ENCODE data around the gene ETS2. TPM values are rescaled to one million over a fixed set of nuclear protein-coding genes. Genes with fewer than 3 reads are reported as not detected.

The ETS2 gene
- total RNA-seq, 2 donors from 2014 or later = 98.4 to 102 TPM

- no peak for DNase-seq
- no peaks in the 10 kb centered on the region for H3K36me3 Mint-ChIP-seq (ENCODE audit: low read depth)
- H3K27ac Mint-ChIP-seq = no peak overlapping the region
- no peaks in the 10 kb centered on the region for H3K27me3 Mint-ChIP-seq (ENCODE audit: insufficient read depth)
- H3K4me1 Mint-ChIP-seq = peaks cover 15% of the 10 kb centered on the region
- Histone ChIP-seq H3K4me3 (ENCODE audit: low read length) (no peak overlapping the region), H3K9ac (ENCODE audit: extremely low read depth, low read length, poor library complexity, severe bottlenecking) (no peak overlapping the region), H3K4me1 (ENCODE audit: control insufficient read depth, insufficient read depth, low read length) (peaks cover 10% of the 10 kb centered on the region), H3K27me3 (ENCODE audit: control insufficient read depth, insufficient read depth, low read length, poor library complexity, severe bottlenecking) (no peaks in the 10 kb centered on the region), H3K36me3 (ENCODE audit: control insufficient read depth, insufficient read depth, low read length) (no peaks in the 10 kb centered on the region), H3K27ac (ENCODE audit: low read depth, low read length) (no peak overlapping the region), H3K9me3 (ENCODE audit: control insufficient read depth, low read length) (no peaks in the 10 kb centered on the region)
- TF ChIP-seq CTCF (conservative IDR thresholded peaks at IDR 0.05) = no peak
- no peak overlapping the region for H3K4me3 Mint-ChIP-seq
- no peaks in the 10 kb centered on the region for H3K9me3 Mint-ChIP-seq
- WGBS, 2 experiments (ENCODE audit: insufficient coverage in 1 of 2, insufficient read length in 1 of 2) = 81 to 84% methylated on average over 7 of the region's 7 CpGs
These were observed 15.7 kb upstream of the ETS2 start for GRCh38 chr21:38790059-38790458.

- TF ChIP-seq CTCF (conservative IDR thresholded peaks at IDR 0.05) = no peak
- Histone ChIP-seq H3K36me3 (ENCODE audit: control insufficient read depth, insufficient read depth, low read length) (no peaks in the 10 kb centered on the region), H3K27ac (ENCODE audit: low read depth, low read length) (no peak overlapping the region), H3K9me3 (ENCODE audit: control insufficient read depth, low read length) (no peaks in the 10 kb centered on the region), H3K4me3 (ENCODE audit: low read length) (no peak overlapping the region), H3K9ac (ENCODE audit: extremely low read depth, low read length, poor library complexity, severe bottlenecking) (no peak overlapping the region), H3K4me1 (ENCODE audit: control insufficient read depth, insufficient read depth, low read length) (peaks cover 10% of the 10 kb centered on the region), H3K27me3 (ENCODE audit: control insufficient read depth, insufficient read depth, low read length, poor library complexity, severe bottlenecking) (no peaks in the 10 kb centered on the region)
- Mint-ChIP-seq H3K36me3 (ENCODE audit: low read depth) (no peaks in the 10 kb centered on the region), H3K9me3 (no peaks in the 10 kb centered on the region), H3K4me1 (peaks cover 12% of the 10 kb centered on the region), H3K27me3 (ENCODE audit: insufficient read depth) (no peaks in the 10 kb centered on the region), H3K4me3 (no peak overlapping the region), H3K27ac (no peak overlapping the region)
- no peak for DNase-seq
- WGBS, 2 experiments (ENCODE audit: insufficient coverage in 1 of 2, insufficient read length in 1 of 2) = 92 to 95% methylated on average over 3 to 4 of the region's 4 CpGs
These were observed 14.8 kb upstream of the ETS2 start for GRCh38 chr21:38790961-38791360.

GRCh38 chr21:38792676-38793459, 12.9 kb upstream of the ETS2 start:
- no peaks in the 10 kb centered on the region for H3K36me3 Mint-ChIP-seq (ENCODE audit: low read depth)
- TF ChIP-seq CTCF (conservative IDR thresholded peaks at IDR 0.05) = no peak
- no peak overlapping the region for H3K27ac Mint-ChIP-seq
- H3K9ac ChIP-seq (ENCODE audit: extremely low read depth, low read length, poor library complexity, severe bottlenecking) = no peak overlapping the region
- H3K27me3 ChIP-seq (ENCODE audit: control insufficient read depth, insufficient read depth, low read length, poor library complexity, severe bottlenecking) = no peaks in the 10 kb centered on the region
- H3K4me3 Mint-ChIP-seq = no peak overlapping the region
- H3K4me1 ChIP-seq (ENCODE audit: control insufficient read depth, insufficient read depth, low read length) = peaks cover 12% of the 10 kb centered on the region
- no peak for DNase-seq
- no peak overlapping the region for H3K27ac ChIP-seq (ENCODE audit: low read depth, low read length)
- 92 to 100% methylated on average over 3 to 5 of the region's 5 CpGs for WGBS, 2 experiments (ENCODE audit: insufficient coverage in 1 of 2, insufficient read length in 1 of 2)
- H3K4me1 Mint-ChIP-seq = peaks cover 15% of the 10 kb centered on the region
- no peak overlapping the region for H3K4me3 ChIP-seq (ENCODE audit: low read length)
- no peaks in the 10 kb centered on the region for H3K9me3 Mint-ChIP-seq
- H3K27me3 Mint-ChIP-seq (ENCODE audit: insufficient read depth) = no peaks in the 10 kb centered on the region
- no peaks in the 10 kb centered on the region for H3K36me3 ChIP-seq (ENCODE audit: control insufficient read depth, insufficient read depth, low read length)
- H3K9me3 ChIP-seq (ENCODE audit: control insufficient read depth, low read length) = no peaks in the 10 kb centered on the region

All from endodermal cell (in vitro differentiated cells).